ENCODE results near the gene NOL12. TPM values are rescaled to one million over a fixed set of nuclear protein-coding genes. Genes with fewer than 3 reads are reported as not detected.

The NOL12 gene
- total RNA-seq, 2 donors from 2014 or later: 39.6 to 49.0 TPM

- Histone ChIP-seq H3K27me3 (replicated peaks; ENCODE audit: insufficient read depth) (no peaks in the 10 kb centered on the region), H3K4me1 (replicated peaks) (peaks cover 3% of the 10 kb centered on the region), H3K36me3 (peaks cover 0 to 4% of the 10 kb centered on the region in 2 donors), H3K27ac (peak overlapping the region; percentile 50 to 73), H3K4me3 (peak overlapping the region; percentile 49 to 62), H3K9me3 (no peaks in the 10 kb centered on the region)
- intact Hi-C loops (cut with DNase I): no loop called here
- no peak for DNase-seq (ENCODE audit: low spot score)
- WGBS: 11% methylated on average over 6 of the region's 6 CpGs
- no peak for TF ChIP-seq CTCF (IDR thresholded peaks at IDR 0.05)
- no peak for TF ChIP-seq POLR2AphosphoS5 (IDR thresholded peaks at IDR 0.05)
- TF ChIP-seq POLR2A (IDR thresholded peaks at IDR 0.05): no peak
Observed at GRCh38 chr22:37657590-37658132, 28.5 kb upstream of the NOL12 start.

- DNase-seq (ENCODE audit: low spot score): peak; percentile 99
- H3K27ac ChIP-seq: peak within 1 kb of the TSS; percentile 50 to 73
- H3K36me3 ChIP-seq: peaks cover 0 to 3% of the 10 kb centered on the region in 2 donors
- no peaks in the 10 kb centered on the region for H3K9me3 ChIP-seq
- WGBS: under 1% methylated on average over 69 of the region's 101 CpGs
- H3K4me3 ChIP-seq: peak within 1 kb of the TSS; percentile 49 to 62
- intact Hi-C loops (cut with DNase I): no loop called here
- H3K4me1 ChIP-seq (replicated peaks): peaks cover 3% of the 10 kb centered on the region
- H3K27me3 ChIP-seq (replicated peaks; ENCODE audit: insufficient read depth): no peaks in the 10 kb centered on the region
- TF ChIP-seq POLR2AphosphoS5 (IDR thresholded peaks at IDR 0.05): peak; percentile 91
- TF ChIP-seq CTCF (IDR thresholded peaks at IDR 0.05): no peak
- peak; percentile 43 for TF ChIP-seq POLR2A (IDR thresholded peaks at IDR 0.05)
Observed at GRCh38 chr22:37658133-37659065, 27.7 kb upstream of the NOL12 start, which contains the start of gene PDXP. Gene PDXP (plus strand): TSS chr22:37658723. CDS start chr22:37658783, 60 bp downstream.

- Histone ChIP-seq H3K4me1 (replicated peaks) (peaks cover 3% of the 10 kb centered on the region), H3K27ac (no peak overlapping the region), H3K36me3 (no peaks in the 10 kb centered on the region), H3K4me3 (peak overlapping the region; percentile 49 to 62), H3K9me3 (no peaks in the 10 kb centered on the region), H3K27me3 (replicated peaks; ENCODE audit: insufficient read depth) (no peaks in the 10 kb centered on the region)
- DNase-seq (ENCODE audit: low spot score): no peak
- 4% methylated on average over 35 of the region's 68 CpGs for WGBS
- no peak for TF ChIP-seq POLR2AphosphoS5 (IDR thresholded peaks at IDR 0.05)
- no peak for TF ChIP-seq POLR2A (IDR thresholded peaks at IDR 0.05)
- no peak for TF ChIP-seq CTCF (IDR thresholded peaks at IDR 0.05)
- intact Hi-C loops (cut with DNase I): no loop called here
Observed at GRCh38 chr22:37659066-37659896, 26.9 kb upstream of the NOL12 start.

GRCh38 chr22:37659897-37660708 is 26.0 kb upstream of the NOL12 start:
- H3K27ac ChIP-seq: no peak overlapping the region
- H3K4me3 ChIP-seq: peak overlapping the region in 1 of 2 donors; percentile 62
- intact Hi-C loops (cut with DNase I): no loop called here
- no peaks in the 10 kb centered on the region for H3K27me3 ChIP-seq (replicated peaks; ENCODE audit: insufficient read depth)
- DNase-seq (ENCODE audit: low spot score): no peak
- no peaks in the 10 kb centered on the region for H3K9me3 ChIP-seq
- peaks cover 3% of the 10 kb centered on the region for H3K4me1 ChIP-seq (replicated peaks)
- no peak for TF ChIP-seq POLR2A (IDR thresholded peaks at IDR 0.05)
- no peak for TF ChIP-seq POLR2AphosphoS5 (IDR thresholded peaks at IDR 0.05)
- TF ChIP-seq CTCF (IDR thresholded peaks at IDR 0.05): no peak
- no peaks in the 10 kb centered on the region for H3K36me3 ChIP-seq
- 76% methylated on average over 14 of the region's 14 CpGs for WGBS
